ENCODE data around the gene CYP4Z1.
"Not testable (repeated sequence)": the region's sequence is repeated elsewhere in the genome, so short reads cannot be mapped to it uniquely, and the experiment has no call there.

The CYP4Z1 gene, protein sequence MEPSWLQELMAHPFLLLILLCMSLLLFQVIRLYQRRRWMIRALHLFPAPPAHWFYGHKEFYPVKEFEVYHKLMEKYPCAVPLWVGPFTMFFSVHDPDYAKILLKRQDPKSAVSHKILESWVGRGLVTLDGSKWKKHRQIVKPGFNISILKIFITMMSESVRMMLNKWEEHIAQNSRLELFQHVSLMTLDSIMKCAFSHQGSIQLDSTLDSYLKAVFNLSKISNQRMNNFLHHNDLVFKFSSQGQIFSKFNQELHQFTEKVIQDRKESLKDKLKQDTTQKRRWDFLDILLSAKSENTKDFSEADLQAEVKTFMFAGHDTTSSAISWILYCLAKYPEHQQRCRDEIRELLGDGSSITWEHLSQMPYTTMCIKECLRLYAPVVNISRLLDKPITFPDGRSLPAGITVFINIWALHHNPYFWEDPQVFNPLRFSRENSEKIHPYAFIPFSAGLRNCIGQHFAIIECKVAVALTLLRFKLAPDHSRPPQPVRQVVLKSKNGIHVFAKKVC

DNA sequence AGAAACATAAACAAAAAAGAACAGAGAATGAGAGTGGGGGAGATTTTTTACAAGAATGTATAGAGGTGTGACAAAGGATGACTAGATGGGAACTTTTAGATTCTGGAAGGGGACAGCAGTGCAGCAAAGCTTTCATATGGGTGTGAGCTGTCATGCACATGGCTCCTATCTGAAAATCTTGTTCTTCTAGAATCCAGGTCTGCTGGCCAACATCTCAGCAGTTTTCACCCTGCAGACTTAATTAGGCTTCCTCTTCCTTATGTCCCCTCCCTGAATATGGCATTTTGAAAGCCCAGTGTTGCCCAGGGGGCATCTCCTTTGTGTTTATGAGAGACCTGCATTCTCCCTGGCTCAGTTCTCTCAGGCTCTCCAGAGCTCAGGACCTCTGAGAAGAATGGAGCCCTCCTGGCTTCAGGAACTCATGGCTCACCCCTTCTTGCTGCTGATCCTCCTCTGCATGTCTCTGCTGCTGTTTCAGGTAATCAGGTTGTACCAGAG is at the start of gene CYP4Z1:
Gene CYP4Z1, plus strand, starts transcription at position 135 of the 498 bp plus-strand sequence. Its CDS starts 260 bp downstream, at position 395.
- no peak for DNase-seq

DNA sequence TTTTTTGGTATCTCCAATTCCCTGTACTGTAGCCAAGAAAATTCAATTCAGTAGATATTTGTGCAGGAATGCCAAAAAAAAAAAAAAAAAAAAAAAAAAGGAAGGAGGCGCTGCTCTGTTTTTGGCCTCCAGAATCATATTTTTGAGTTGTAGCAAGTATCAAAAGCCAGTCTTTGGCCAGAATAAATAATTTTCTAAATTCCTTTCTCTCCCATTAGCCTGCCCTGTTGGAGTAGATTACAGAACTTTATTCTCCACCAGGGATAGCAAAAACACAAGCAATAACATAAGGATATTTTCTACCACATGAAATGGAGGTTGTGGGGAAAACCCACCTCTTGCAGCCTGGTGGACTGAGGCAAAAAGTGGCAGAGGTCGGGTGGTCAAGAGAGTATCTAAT is 46.0 kb upstream of the CYP4Z1 start:
- no peak for DNase-seq

DNA sequence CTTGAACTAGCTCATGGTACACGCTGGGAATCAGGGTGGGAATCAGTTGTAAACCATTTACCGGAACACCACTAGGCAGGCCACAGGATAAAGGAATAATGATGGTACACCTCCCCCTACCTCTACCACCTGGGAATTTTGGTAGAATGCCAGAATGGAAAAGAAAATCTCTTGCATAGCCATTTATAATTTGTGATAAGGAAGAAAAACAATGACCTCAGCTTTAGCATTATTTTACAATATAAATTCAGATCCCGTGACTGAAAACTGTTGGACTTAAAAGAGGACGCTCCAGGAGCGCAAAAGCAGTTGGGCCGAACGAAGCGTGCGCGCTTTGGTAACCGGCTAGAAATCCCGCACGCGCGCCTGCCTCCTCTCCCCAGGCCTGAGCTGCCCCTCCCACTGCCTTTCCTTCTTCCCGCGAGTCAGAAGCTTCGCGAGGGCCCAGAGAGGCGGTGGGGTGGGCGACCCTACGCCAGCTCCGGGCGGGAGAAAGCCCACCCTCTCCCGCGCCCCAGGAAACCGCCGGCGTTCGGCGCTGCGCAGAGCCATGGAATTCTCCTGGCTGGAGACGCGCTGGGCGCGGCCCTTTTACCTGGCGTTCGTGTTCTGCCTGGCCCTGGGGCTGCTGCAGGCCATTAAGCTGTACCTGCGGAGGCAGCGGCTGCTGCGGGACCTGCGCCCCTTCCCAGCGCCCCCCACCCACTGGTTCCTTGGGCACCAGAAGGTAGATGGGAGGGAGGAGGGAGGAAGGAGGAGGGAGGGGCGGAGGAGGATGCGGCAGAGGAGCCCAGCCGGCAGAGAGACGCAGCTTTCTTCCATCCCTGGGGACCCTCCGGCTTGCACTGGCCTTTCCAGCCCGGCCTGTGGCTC is 43.5 kb upstream of the CYP4Z1 start, which contains the start of gene CYP4X1:
Gene CYP4X1, plus strand, starts transcription at position 402 of the 873 bp plus-strand sequence. Its CDS starts 149 bp downstream, at position 551.
- no peak for DNase-seq

DNA sequence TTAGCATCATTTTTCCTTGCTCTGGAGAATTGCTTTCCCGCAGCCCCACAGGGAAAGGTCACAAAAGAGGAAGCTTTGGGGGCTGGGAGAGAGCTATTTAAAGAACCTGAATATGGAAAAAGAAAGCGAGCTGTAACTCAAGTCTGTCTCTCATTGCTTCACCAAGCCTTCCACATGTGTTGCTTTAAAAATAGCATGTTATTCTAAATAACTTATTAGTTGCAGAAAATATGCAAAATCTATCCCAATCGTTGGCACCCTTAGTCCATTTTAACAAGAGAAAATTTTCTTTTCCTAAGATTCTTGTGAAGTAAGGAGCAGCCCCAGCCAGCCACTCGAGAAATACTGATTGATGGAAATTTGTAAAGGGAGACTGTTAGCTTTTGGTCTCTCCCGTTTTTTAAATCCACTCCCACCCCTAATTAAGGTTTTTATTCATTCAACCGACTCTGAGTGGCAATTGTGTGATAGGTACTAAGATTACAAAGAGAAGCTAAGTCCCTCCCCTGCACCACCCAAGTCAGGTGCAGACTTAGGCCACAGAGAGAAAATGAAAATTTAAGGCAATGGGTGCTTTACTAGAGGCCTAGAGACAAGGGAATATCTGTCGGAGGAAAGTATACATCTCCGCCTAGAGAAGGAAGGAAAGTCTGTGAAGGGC is 42.8 kb upstream of the CYP4Z1 start:
- no peak for DNase-seq

DNA sequence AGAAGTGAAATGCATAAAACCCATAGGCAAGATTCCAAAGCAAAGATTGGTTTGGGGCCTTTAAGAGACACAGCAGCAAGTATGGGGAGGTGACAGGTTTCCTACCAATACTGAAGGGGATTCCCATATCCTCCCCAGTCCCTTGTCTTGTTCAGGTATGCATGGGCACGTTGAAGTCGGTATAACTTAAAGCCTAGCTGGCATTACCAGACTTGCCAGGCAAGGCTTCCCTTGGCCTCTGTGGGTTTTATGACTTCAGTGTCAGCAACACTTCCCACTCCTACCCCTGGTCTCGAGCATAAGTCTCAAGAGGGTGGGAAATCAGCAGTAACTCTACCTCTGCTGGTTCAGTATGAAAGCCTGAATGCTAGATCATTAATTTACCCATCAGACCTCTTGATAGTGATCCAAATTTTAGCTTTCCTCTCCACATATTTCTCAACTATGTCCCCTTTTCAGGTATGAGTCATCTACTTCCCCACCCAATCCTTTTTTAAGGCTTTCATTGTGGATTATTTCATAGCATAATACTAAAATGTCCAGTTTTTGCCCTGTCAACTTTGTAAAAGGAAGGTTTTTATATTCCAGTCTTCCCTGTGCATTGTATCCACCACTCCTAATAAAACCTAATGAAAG is 36.7 kb upstream of the CYP4Z1 start:
- DNase-seq, result no peak

DNA sequence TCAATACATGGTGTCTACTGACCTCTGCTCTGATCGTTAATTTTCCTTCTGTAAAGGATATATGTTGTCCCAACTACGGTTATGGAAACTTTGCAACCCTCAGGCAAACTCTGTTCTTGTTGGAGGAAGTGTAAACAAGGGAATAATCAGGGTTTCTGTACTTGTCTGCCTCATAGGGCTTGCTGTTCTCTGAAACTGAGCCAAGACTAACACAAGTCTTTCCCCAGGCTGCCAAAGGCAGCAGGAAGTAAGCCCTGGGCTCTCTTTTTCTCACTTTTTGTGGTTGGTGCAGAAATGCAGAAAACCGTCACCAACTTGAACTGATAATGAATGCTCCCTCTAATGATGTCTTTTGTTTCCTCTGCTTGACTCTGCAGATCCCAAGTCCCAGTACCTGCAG is 36.0 kb upstream of the CYP4Z1 start:
- no peak for DNase-seq

DNA sequence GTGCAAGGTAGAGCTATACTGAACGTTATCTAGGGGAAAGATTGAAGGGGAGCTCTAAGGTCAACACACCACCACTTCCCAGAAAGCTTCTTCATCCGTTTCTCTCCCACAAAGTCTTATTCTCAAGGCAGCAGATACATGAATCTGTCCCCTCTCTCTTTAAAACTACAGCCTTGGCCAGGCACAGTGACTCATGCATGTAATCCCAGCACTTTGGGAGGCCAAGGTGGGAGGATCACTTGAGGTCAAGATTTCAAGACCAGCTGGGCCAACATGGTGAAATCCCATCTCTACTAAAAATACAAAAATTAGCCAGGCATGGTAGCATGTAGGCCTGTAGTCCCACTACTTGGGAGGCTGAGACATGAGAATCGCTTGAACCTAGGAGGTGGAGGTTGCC is 35.4 kb upstream of the CYP4Z1 start:
- DNase-seq, result no peak

DNA sequence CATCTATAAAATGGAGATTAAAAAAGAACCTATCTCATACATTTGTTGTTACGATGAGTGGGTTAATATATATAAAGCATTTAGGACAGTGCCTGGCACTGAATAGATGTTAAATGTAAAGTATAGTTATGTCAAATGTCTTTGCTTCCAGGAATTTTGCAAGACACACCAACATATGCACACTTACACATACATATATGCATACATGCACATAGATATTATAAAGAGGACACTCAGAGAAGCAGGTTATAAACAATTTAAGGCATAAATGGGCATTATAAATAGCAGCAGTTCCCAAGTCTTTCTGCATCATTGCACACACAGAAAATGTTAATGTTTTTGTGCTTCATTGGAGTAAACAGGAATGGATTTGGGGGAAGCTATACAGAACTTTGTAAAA is 30.3 kb upstream of the CYP4Z1 start:
- no peak for DNase-seq

DNA sequence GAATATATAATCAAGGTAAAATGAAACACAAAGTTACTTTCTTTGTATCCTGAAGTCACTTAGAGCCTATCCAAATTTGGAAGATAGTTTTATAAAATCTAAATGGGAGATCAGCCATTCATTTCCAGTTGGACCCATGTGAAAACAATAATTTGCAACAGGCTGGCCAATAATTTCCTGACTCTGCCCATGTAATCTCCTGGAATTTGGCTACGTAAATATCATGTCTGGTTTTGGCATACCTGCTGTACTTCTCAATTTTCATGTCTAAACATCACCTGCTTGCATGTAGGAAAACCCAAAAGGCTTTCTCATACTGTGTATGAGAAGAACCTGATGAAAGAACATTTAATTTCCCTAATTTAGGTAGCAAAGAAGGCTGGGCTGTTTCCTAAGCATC is 7.7 kb upstream of the CYP4Z1 start:
- no peak for DNase-seq

DNA sequence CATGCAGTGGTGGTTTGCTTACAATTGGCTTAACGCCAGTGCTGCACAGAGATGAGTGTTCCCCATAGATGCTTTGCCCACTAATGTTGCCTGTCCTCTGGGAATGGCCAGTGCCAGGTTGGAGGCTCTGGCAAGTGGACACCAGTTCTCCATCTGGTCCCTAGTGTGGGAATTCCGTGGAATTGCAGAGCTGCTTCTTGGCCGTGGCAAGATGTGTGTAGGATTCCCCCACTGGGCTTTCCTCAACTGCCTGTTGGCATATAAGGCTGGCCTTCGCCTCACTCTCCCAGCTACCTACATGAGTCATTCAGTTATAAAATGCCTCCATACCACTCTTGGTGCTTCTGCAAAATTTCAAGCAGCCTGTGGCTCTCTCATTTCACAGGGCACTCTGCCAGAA is 2.0 kb downstream of the CYP4Z1 start:
- not testable (repeated sequence) for DNase-seq

DNA sequence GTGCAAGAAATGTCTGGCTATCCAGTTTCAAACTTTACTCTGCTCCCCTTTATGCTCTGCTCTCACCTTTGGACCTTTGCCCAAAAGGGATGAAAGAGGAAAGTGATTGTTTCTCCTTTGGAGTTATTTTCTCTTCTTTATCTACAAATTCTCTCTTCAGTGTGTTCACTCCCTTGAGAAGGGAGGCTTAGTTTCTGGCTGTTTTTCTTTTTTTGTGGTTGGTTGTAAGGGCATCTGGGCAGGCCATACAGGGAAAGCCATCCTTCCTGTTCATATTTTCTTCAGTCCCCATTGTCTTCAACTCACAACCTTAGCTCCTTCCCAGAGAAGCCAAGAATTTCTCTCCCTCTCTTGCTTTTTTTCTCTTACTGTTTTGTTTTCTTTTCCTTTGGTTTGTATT is 2.5 kb downstream of the CYP4Z1 start:
- DNase-seq, result not testable (repeated sequence)

DNA sequence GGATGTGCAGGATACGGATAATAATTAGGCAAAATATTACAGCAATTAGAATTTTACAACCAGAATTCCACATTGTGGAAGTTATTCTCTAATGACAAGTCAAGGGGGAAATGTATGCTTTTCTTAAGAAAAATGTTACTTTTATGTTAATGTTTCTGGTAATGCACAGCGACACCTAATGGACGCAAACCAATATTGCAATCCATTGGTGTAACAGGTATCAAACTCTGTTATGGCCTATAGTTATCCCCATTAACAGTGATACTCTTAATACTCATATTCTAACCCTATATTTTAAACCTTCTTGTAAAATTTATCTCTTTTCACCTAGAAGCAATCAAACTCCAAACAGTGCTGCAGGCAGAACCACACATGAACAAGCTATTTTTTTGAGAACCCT is 22.3 kb downstream of the CYP4Z1 start:
- DNase-seq, result not testable (repeated sequence)

DNA sequence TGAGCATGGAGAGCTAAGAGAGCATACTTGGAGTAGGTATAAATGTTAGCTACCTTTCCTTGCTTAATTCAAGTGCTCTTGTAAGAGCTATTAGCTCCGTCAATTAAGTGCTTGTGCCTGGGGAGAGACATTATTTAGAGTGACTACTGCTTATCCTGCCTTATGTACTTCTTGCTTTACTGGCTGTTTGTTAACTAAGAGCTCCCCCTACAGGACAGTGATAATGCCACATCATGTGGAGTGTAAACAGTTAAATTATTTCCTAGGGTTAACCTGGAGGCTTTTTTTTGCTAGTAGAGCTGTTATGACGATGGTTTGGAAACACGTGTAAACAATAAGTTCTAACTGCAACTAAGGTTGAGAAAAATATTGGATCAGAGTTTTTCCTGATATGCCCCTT is 24.4 kb downstream of the CYP4Z1 start:
- DNase-seq, result not testable (repeated sequence)

DNA sequence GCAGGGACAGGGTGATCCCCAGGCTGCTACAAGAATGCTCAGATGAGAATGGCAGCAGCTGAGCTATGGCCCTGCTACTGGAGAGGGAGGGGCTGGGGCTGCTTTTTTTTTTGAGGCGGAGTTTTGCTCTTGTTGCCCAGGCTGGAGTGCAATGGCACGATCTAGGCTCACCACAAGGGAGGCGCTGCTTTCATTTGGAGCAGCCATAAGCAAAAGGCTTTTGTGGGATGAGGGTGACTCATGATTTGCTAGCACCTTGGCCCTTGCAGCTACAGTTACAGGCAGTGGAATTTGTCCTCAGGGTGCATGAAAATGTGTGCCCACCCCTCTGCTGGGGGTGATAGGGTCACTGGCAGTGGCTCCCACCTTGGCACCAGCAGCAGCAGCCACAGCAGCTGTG is 37.8 kb downstream of the CYP4Z1 start:
- DNase-seq, result no peak

DNA sequence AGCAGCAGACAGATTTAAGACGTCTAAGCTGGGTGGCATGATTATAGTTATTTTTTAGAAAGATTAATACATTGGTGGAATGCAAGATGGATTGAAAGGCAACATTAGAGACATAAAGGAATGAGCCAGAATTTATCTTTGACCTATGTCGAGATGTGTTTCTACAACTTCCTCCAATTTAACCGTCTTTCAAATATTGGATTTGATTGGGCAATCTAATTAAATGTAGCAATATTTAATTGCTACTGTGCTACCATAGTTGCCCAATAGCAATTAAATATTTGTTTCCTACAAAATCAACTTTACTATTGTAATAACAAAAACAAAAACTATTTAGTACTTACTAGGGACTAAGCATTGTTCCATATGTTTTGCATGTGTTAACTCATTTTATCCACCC is 39.8 kb downstream of the CYP4Z1 start:
- DNase-seq, result no peak

DNA sequence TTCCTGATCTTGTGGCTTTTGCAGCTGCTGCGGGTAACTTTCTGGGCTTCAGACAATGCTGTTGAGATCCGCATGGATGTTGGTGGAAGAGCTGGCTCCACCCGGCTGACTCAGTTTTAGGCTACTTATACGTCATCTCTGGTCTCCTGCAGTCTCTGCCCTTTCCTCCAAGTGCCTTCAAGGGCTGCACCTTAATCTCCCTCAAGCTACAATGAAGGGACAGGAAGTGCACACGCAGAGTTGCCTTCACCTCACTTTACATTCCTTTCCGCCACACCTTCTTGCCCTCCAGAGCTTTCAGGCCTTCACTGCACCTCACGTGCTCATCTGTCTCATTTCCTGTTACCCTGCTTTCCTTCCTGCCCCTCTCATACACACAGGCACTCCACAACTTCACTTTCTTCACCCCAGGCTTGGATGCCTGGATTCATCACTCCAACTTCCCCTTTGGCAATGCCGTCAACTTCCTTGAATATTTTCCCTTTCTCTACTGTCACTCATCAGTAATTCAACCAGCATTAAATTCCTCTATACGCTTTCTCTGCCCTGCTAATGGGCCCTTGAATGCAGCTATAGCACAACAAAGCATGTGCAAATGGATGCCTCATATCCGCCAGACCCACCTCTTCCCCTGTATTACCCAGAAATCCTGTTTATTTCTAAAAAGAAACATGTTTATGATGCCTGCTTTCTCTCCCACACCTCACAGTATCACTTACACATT is 41.0 kb downstream of the CYP4Z1 start:
- DNase-seq, result not testable (repeated sequence)

DNA sequence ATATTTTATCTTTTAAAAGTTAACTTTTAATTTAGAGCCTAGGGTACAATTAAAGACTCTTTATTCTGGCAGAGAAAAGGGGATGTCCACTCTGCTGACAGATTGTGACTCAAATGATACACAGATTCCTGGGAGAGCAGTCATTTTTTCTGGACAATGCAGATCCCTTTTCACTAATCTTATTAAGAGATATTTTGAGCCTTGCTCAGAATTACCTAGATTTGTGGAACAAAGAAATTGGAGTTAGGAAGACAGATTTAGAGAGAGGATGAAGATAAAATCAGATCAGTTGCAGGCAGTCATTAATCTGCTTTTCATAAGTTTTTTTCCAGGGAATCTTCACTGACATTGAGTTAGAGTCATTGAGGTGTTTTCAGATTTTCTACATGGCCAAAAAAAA is 42.5 kb downstream of the CYP4Z1 start:
- not testable (repeated sequence) for DNase-seq

DNA sequence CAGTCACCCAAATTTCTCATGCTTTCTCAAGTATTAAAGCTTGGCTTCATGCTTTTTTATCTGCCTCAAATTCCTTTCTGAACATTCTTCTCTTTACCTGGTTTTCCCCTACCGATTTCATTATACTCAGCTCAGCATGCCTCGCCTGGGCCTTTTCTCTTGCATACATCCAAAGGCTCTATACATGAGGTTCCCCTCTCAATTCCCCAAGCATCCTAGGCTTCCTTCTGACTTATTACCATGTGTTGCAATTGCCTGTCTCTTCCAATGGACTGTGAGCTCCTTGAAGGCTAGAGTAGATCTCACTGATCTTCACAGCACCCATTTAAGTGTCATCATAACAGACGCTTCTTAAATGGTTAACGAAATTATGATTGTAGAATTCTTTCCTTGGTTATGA is 46.1 kb downstream of the CYP4Z1 start:
- DNase-seq, result no peak

DNA sequence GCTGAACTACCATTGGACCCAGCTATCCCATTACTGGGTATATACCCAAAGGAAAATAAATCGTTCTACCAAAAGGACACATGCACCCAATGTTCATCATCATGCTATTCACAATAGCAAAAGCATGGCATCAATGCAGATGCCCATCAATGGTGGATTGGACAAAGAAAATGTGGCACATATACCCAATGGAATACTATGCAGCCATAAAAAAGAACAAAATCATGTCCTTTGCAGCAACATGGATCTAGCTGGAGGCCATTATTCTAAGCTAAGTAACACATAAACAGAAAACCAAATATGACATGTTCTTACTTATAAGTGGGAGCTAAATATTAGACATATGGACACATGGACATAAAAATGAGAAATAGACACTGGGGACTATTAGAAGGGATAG is 54.0 kb downstream of the CYP4Z1 start:
- DNase-seq, result not testable (repeated sequence)

DNA sequence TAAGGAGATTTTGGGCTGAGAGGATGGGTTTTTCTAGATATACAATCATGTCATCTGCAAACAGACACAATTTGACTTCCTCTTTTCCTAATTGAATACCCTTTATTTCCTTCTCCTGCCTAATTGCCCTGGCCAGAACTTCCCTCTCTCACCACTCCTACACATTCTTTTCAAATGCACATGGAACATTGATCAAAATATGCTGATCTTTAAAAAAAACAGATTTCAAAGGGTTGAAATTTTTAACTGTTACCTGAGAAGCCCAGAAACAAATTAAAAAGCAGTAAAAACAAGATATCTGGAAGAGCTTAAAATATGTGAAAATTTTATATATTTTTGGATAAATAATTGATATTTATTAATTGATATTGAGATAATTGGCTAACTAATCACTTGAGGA is 57.8 kb downstream of the CYP4Z1 start:
- DNase-seq, result not testable (repeated sequence)

DNA sequence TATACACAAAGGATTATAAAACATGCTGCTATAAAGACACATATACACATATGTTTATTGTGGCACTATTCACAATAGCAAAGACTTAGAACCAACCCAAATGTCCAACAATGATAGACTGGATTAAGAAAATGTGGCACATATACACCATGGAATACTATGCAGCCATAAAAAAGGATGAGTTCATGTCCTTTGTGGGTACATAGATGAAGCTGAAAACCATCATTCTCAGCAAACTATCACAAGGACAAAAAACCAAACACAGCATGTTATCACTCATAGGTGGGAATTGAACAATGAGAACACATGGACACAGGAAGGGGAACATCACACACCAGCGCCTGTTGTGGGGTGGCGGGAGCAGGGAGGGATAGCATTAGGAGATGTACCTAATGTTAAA is 60.0 kb downstream of the CYP4Z1 start:
- DNase-seq, result not testable (repeated sequence)

DNA sequence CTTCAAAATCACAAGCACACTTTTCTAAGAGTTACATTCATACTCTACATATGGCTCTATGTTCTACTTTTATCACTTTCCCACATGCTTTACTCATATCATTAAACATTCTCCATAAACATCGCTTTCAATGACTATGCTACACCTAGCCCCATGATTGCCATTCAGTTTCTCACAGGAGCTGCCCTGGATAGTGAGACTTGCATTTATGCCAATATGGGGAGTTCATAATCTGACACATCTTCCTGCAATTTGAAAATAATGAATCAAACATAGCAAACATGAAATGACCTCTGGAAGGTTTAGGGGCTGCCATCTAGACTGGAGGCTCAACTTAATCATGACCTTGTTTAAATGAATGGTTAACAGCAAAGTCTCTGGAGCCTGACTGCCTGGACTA is 61.2 kb downstream of the CYP4Z1 start:
- DNase-seq, result no peak

All from CD4-positive, alpha-beta T cell treated with Interleukin-15 for 1 hour (primary cell).